GM12875 (cell line): ENCODE measurements around the gene STMND1.

ENCODE experiments used
- H3K4me3 ChIP-seq: one replicate; pipeline ENCODE4 v1.5.1; 2011; ENCODE audit warnings: low read depth, low read length, control low read depth
- TF ChIP-seq, protein P1 (sequence below): IDR thresholded peaks from 2 replicates; pipeline ENCODE4 v1.5.1; 2011; ENCODE audit warnings: low read depth, mild to moderate bottlenecking, control low read depth, inconsistent platforms, low read length, moderate library complexity, borderline replicate concordance; ENCODE audit not compliant: insufficient read depth

The STMND1 gene

DNA sequence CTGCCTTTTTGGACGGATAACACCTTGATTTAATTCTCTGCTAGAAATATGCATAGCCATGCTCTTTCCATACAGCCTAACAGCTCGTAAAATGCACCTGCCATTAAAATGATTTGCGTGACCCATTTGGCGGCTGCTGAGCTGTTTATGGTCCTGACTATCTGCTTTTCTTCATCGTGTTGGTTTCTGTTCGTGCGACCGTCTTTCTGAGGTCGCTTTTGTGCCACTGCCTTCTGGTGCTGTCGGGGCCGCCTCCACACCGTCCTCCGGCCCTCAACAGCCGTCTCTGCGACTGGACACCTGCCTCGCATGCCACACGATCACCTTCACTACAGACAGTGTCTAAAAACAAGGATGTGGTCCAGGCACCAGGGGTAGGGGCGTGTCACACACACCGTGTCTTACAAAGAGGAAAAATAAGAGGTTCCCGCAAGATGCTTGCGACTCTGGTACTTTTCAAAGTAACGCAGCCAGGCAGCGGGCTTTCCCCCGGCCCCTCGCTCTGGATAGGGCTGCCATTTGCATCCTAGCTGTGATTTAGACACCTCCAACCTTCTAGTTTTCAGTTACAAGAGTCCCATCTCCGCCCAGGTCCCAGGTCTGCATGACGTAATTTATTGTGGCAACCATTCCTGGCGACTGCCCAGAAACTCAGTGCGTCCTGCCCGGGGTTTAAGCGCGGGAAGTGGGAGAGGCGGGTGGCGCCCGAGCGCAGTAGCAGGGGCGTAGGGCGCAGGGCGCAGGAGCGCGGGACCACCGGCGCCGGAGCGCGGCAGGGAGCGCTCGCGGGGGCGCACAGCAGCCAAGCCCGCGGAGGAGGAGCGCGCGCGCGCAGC is at the start of gene STMND1:
STMND1 (plus strand) TSS at position 629 of the 836 bp plus-strand sequence. CDS start 208 bp downstream, outside the sequence.
- H3K4me3 ChIP-seq = no peak within 1 kb of the TSS
- TF ChIP-seq, protein P1, sequence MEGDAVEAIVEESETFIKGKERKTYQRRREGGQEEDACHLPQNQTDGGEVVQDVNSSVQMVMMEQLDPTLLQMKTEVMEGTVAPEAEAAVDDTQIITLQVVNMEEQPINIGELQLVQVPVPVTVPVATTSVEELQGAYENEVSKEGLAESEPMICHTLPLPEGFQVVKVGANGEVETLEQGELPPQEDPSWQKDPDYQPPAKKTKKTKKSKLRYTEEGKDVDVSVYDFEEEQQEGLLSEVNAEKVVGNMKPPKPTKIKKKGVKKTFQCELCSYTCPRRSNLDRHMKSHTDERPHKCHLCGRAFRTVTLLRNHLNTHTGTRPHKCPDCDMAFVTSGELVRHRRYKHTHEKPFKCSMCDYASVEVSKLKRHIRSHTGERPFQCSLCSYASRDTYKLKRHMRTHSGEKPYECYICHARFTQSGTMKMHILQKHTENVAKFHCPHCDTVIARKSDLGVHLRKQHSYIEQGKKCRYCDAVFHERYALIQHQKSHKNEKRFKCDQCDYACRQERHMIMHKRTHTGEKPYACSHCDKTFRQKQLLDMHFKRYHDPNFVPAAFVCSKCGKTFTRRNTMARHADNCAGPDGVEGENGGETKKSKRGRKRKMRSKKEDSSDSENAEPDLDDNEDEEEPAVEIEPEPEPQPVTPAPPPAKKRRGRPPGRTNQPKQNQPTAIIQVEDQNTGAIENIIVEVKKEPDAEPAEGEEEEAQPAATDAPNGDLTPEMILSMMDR = no peak

DNA sequence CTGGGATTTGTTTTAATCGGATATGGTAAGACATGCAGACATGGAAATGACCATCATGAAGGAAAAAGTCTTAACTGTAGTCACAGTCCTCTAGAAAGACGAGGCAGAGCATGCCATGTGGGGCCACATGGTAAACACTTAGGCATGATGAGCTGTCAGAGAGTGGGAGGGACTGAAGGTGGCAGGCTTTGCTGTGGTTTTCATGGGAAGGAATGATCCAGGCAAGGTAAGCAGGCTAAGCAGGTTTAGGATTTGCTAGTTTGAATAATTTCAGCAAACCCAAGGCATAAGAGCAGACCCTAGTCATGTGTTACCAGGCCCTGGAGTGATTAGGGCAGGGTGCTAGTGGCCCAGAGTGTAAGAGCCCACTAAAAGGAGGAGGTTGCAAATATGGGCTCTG is 47.2 kb upstream of the STMND1 start:
- no peak overlapping the region for H3K4me3 ChIP-seq

DNA sequence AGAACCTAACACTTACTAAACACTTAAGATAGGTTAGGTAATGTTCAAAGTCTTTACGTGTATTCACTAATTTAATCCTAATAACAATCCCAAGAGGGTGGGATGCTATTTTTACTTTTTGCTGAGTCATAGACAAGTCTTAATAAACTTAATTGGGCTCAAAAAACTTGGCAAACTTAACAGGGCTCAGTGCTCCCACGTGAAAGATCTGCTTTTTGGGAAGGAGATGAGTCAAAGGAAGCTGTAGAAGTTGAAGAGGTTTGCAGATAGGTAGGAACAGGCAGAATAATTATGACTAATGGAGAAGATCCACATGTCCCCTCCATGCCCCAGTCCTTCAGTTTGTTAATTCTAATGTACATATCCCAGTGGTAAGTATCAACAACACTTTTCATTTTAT is 44.5 kb upstream of the STMND1 start:
- H3K4me3 ChIP-seq = no peak overlapping the region
- TF ChIP-seq, protein P1 = no peak

More for the DNA sequence above, 47.2 kb upstream of the STMND1 start:
- TF ChIP-seq, protein P1 = no peak

DNA sequence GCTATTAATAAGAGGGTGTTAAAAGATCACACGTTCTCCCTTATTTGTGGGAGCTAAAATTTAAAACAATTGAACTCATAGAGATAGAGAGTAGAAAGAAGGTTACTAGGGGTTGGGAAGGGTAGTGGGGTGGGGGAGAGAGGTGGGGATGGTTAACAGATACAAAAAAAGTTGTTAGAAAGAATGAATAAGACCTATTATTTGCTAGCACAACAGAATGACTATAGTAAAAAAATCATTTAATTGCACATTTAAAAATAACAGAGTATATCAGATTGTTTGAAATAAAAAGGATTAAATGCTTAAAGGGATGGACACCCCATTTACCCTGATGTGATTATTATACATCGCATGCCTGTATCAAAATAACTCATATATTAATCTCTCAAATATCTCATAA is 43.3 kb upstream of the STMND1 start:
- TF ChIP-seq, protein P1 = no peak
- H3K4me3 ChIP-seq = no peak overlapping the region

DNA sequence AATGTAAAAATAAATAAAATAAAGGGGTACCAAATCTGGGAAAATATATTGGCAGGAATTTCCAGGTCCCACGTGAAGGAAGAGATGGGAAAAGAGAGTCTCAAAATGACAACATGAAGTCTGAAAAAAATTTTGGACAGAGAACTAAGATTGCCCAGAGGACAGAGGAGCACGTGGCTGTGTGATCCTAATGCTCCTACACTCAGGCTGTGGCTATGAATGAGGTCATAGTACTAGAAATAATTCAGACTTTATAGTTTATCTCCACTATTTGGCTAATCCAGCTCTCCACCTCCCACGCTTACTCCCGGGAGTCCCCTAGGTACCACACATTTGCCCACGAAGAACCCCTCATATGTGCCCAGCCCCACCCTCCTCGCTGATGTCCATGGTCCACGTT is 42.8 kb upstream of the STMND1 start:
- TF ChIP-seq, protein P1 = no peak
- no peak overlapping the region for H3K4me3 ChIP-seq

DNA sequence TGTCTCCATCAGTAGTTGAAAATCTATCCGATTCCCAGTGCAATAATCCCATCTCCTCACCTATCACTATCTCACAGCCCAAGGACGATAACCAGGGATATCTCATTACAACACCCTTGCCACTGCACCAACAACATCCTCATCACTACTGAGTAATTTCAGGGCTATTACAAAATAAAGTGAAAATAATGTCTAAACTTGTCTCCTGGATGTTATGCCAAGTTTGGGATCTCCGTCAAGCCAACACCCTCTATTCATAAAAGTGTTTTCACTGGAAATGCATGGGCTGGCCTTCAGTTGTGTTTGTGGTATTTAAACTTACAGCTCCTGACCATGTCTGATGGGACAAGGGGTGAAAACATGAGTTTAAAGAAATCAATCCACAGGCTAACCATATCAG is 42.0 kb upstream of the STMND1 start:
- TF ChIP-seq, protein P1 = no peak
- H3K4me3 ChIP-seq = no peak overlapping the region

DNA sequence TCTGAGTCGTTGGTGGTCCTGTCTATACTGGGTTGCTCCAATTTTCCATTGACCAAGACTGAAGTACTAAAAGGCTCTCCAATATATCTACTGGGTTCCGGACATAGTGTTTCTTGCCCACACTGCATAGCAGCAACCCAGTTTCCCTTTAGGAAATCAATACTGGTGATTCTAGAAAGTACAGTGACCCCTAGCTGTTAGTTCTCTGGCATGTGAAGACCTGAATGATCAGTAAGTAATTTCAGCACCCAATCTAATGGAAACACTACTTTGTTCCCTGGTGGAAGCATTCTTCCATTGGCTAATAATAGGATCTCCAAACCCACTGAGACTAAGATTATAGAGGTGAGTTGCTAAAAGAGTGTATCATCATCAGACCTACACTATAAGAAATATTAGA is 40.8 kb upstream of the STMND1 start:
- no peak overlapping the region for H3K4me3 ChIP-seq
- TF ChIP-seq, protein P1 = no peak
